ENCODE results near the gene ZNF90.

DNA sequence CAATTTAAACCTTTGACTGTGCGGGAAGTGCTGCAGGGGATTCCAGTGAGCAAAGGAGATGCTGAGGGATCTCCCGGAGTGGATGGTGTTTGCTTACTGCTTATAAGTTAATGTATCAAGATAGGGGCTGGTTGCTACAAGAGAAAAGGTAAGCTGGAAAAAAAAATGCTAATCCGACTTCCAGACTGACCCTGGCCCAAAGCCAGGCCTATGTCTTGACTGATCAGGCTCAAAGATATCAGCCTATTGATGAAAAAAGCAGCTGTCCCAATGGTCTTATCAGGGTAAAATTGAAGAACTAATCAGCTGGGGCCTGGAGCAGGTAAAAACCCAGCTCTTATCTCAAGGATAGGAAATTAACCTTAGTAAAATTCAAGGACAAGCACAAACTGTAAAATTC is 10.9 kb upstream of the ZNF90 start:
- TF ChIP-seq POLR2A (IDR thresholded peaks at IDR 0.05), result no peak
- TF ChIP-seq, protein P1, sequence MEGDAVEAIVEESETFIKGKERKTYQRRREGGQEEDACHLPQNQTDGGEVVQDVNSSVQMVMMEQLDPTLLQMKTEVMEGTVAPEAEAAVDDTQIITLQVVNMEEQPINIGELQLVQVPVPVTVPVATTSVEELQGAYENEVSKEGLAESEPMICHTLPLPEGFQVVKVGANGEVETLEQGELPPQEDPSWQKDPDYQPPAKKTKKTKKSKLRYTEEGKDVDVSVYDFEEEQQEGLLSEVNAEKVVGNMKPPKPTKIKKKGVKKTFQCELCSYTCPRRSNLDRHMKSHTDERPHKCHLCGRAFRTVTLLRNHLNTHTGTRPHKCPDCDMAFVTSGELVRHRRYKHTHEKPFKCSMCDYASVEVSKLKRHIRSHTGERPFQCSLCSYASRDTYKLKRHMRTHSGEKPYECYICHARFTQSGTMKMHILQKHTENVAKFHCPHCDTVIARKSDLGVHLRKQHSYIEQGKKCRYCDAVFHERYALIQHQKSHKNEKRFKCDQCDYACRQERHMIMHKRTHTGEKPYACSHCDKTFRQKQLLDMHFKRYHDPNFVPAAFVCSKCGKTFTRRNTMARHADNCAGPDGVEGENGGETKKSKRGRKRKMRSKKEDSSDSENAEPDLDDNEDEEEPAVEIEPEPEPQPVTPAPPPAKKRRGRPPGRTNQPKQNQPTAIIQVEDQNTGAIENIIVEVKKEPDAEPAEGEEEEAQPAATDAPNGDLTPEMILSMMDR (IDR thresholded peaks at IDR 0.05), result no peak
